GM18526 (cell line): ENCODE measurements around the gene SCAMP4.

ENCODE experiments used
- POLR2A ChIP-seq: IDR thresholded peaks from 3 replicates; pipeline ENCODE4 v1.6.1; 2011; ENCODE audit not compliant: insufficient read length; ENCODE audit errors: extremely low read depth

SCAMP4 gene

DNA sequence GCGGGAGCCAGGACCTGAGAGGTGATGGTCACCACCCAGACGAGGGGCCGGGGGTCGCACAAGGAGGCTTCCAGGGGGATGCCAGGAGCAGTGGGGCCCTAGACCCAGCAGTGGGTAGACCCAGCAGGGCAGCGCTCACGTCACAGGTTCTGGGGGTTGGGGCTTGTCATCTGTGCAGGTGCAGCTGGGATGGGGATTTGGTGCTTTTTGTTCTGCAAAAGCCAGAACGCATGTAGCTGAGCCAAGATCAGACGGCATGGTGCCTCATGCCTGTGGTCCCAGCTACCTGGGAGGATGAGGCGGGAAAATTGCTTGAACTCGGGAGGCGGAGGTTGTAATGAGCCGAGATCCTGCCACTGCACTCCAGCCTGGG is 50.9 kb downstream of the SCAMP4 start:
- TF ChIP-seq POLR2A, result no peak

DNA sequence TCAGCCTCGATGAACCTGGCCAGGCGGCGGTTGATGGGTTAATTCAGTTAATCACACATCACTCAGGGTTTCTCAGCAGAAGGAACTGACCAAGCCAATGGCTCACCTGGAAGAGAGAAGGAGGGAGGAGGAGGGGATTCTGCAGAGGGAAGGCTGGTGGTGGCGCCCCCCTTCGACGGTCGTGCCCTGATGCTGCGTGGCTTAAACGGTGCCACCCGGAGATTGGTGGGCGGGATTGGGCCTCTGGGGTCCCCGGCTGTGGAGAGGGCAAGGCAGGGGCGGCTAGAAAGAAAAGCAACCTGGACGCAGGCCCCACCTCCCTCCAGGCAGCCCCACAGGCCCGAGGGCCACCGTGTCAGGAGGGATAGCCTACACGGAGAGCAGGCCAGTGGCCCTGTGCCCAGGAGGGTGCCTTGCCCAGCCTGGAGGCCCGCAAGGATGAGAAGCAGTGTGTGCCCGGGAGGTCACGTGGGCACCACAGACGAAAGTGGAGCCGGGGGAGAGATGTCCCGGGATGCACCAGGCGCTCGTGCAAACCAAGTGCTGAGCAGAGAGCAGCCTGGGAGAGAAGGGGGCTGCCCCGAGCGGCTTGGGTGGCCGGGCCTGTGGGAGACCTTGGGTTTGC is 51.8 kb downstream of the SCAMP4 start:
- no peak for TF ChIP-seq POLR2A

DNA sequence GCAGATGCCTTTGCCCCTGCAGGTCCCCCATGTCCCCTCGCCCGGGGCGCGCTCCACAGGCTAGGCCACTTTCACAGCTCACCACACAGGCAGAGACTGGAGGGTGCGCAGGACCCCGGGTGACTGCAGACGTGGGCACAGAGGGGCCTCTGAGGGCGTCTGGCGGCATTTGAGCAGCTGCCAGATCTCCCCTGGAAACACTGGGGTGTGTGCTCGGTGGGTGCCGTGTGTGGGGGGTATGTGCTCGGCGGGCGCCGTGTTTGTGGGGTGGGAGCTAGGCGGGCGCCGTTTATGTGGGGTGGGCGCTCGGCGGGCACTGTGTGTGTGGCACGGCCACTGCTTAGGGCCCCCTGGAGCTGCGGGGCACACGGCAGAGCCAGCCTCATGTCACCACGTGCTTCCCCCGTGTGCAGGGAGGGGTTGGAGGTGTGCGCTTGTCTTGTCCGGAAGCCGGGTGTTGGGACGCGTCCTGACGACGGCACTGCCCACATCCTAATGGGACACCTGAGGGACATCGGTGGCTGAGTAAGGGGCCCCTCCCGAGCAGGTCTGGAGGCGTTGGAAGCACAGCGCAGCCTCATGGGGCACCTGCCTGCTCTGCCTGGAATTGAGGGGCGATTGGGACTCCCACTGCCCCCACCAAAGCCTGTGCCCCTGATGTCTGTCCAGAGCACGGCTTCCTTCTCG is 52.5 kb downstream of the SCAMP4 start:
- TF ChIP-seq POLR2A, result no peak

DNA sequence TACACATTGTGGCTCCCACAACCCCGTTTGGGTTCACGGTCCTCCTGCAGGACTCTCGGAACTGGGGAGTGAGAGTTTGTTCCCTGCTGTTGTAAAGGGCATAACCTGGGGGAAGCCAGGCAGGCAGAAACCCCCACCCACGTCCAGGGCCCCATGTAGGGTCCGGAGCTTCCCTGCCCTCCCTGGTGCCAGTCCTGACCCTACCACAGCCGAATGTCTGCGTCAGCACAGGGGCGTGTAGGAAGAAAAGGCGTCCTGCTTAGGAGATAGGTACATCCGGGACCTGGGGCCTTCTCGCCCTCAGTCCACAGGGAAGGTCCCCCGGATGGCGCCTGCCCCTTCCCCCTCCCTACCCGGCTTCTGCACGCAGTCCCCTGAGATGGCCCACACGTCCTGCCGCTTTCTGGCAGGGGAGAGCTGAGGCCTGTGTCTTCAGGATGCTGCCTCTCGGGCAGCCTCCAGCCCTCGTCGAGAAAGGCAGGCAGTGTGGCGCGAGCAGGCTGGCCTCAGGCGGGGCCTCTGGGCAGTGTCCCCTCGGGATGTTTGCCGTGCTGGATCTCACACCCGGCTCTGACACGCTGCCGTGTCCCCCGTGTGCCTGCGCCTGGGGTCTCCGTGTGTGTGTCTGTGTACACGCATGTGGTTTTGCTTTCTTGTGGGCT is 54.9 kb downstream of the SCAMP4 start:
- TF ChIP-seq POLR2A, result no peak

DNA sequence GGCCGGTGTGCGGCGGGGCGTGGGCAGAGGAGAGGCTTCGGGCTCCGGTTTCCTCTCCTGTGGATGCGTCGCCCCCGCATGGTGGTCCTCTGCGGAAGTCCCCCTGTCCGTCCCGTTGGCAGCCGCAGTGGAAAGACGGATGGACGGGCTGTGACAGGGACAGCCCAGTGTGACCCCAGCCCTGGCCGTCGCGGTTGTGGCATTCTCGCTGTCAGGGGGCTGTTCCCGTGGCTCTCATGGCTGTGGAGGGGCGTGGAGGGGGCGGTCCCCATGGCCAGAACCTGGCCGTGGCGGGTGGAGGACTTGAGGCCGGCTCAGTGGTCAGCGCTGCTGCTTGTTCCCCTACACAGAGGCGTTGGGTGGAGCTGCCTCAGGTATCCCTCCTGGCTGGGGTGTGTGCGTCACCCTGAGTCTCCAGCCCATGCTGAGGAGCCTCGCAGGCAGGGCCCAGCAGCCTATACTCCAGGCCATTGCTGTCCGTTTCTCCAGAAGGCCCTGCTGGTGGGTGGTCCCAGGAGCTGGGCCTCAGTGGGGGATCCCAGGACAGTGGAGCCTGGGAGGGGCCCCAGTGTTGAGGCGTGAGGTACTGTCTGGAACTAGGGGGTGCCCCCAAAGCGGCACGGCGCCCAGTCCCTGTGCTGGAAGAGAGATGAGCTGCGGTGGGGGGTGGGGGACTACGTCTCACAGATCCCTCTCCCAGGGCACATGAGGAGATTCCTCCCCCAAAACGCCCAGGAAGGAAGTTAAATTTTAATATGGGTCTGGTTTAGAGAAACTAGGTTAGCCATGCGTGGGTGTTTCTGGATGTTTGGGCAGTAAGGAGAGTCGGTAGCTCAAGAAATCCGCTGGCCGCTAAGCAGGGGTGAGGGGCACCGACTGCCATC is 56.0 kb downstream of the SCAMP4 start:
- TF ChIP-seq POLR2A, result no peak

DNA sequence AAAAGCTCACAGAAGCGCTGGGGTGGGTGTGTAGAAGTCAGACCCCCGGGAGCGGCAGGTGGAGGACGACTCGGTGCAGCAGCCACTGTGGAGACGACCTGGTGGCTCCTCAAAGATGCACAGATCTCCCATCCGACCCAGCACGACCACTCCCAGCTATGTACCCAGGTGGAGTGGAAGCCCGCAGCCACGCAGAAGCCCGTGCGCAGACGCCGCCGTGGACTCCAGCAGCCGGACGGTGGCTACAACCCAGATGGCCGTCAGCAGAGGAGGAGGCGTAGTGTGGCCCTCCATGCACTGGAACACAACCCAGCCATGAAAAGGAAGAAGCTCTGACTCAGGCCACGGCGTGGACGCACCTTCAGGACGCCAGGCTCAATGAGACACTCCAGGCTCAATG is 57.5 kb downstream of the SCAMP4 start:
- TF ChIP-seq POLR2A, result no peak

DNA sequence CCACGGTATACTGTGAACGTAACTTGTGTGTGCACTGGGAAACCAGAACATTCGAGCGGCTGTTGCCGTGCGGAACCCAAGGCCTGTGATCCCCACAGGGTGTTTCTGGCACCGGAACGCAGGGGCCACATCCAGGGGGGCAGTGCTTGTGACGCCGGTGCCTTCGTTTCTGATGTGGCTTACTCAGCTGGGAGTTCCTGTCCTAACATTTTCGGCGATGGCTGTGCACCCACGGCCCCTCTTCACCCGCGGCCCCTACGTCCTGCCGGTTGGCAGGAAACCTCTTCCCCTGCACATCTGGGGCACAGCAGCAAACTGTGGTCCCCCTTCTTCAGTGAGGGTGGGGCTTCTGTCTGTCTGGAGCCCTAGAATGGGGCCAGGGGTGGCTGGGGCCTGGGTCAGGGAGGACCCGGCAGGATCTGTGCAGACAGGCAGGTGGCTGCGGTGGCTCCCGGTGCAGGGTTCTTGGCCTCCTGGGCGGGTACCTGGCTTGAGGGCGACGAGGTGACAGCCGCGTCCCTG is 61.9 kb downstream of the SCAMP4 start:
- TF ChIP-seq POLR2A, result no peak

DNA sequence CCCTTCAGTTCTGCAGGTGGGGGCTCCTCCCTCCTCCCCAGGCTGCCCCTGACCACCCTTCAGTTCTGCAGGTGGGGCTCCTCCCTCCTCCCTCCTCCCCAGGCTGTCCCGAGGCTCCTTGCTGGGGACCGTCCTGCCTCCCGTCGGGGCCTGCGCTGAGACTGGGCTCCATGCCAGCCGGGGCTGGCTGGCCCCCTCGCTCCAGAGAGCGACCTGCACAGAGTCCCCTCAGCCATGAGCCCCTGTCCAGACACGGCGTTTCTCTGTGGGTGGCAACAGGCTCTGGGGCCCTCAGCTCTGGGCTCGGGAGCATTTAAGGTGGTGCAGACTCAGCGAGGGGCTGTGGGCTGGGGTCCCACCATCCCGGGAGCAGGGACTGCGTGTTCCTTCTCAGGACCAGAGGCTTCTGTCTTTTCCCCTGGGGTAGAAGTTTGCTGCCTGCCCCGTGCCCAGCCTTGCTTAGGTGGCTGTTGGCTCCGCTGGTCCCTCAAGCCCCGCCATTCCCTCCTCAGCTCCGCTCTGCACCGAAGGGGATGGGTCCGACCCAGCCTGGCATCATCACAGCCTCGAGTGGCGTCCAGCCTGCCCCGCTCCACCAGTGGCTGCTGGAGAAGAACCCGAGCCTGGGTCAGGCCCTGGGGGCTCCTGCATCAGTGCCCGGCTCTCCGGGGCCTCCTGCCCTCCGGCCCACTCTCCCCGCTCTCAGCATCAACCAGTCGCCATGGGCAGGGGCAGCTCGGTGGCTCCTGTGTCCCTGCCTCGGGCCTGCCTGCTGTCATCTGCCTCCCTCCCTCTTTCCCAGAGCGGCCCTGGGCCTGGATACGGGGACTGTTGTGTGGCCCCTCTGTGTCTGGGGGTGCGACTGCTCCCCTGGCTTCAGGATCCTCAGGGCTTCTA is 63.3 kb downstream of the SCAMP4 start:
- TF ChIP-seq POLR2A, result no peak

DNA sequence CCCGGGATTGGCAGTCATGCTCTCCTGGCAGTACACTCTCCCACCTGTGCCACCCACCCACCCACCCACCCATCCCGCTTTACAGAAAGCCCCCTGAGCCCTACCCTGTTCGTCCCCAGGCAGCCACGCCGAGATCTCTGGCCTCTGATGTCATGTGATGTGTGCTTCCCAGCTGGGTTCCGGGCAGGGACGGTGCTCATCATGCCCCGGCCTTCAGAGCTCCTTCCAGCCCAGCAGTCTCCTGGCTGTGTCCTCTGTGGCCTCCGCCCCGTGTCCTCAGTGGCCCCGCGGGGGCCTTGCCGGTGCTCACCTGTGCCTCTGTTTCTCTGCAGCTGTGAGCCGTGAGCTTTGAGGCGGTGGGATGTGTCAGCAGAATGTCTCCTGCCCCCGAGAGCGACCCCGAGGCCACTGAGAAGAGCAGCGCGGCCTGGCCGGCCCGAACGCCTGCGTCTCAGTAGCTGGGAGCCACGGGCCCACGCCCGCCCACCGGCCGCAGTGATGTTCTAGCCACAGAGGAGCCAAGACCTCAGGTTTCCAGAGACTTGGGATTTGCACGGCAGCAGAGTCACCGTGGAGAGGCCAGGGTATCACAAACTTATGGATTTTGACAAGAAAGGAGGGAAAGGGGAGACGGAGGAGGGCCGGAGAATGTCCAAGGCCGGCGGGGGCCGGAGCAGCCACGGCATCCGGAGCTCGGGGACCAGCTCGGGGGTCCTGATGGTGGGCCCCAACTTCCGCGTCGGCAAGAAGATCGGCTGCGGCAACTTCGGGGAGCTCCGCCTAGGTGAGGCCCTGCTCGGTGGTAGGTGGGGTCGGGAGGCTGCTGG is 64.2 kb downstream of the SCAMP4 start:
- TF ChIP-seq POLR2A, result no peak

DNA sequence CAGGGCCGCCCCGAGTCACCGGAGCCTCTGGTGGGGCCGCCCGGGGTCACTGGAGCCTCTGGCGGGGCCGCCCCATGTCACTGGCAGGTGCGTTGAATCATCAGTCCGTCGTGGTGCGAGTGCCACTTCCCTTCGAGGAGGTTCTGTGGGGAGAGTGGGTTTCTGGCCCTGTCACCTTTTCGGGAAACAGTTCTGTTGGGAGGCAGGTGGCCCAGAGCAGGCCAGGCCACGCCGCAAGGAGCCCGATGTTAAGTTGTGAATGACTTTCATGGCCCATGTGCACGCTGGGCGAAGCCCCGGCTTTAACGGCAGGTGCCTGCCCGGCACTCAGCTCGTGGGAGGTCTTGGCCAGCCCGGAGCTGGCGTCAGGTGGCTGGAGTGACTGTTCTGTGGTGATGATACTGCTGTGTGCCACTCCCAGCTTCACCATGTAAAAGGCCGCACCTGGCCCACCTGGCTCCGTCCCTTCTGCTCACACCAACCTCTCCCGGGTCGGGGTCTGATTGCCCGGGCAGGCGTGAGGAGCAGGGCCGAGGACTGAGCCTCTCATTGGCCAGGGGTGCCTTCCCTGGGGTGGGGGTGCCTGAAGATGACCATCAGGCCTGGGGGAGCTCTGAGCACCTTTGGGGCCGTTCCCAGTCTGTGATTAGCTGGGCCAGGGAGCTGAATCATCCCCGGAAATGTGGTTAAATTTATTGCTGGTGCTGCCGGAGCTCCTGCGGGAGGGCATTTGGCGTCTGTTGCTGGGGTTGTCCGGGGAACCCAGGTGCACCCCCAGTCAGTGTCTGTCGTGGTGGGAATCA is 65.0 kb downstream of the SCAMP4 start:
- TF ChIP-seq POLR2A, result no peak

DNA sequence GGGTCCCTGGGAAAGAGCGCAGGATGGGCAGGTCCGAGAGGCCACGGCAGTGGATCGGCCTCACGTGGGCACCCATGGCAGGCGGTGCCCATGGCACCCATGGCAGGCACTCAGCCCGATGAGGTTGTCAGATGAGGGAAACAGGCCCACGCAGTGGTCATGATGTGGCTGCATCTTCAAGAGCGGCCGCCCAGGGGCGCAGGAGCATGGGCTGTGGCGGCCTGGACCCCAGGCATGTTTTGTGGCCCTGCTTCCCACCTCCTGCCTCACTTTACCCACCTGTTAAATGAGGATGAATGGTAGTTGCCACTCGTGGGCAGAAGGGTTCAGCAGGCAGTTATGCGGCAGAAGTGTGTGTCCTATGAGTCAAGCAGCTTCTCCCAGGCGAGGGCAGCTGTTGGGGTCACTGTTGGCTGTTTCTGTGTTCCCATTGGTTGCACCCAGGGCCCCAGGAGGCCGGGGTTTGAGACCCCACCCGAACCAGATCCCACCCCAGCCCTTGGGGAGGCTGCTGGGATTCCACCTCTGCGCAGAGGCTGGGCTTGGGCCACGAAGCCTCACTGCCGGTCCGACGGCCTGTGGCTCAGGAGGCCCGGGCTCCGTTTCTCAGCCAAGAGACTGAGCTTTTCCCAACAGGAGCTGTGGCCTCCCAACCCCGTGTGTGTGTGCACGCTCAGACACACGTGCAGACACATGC is 65.8 kb downstream of the SCAMP4 start:
- no peak for TF ChIP-seq POLR2A
